Lower leg skin (tissue), 4 donors: ENCODE measurements around the gene STRA6. TPM values are rescaled to one million over a fixed set of nuclear protein-coding genes. Genes with fewer than 3 reads are reported as not detected.

Source experiments
- DNase-seq, 2 donors: peaks; one replicate each; pipeline ENCODE4 v3.0.0-alpha.2; 2019; ENCODE audit warnings: low spot score in 2 of 2
- H3K4me3 ChIP-seq: fragments of 200-600 bp; sonication (generic); 2 replicates; pipeline ENCODE4 v1.5.1; 2017; ENCODE audit warnings: mild to moderate bottlenecking, low read depth; ENCODE audit not compliant: poor library complexity, severe bottlenecking
- POLR2A ChIP-seq, 2 donors: fragments of 450-650 bp; IDR thresholded peaks; one replicate each; pipeline ENCODE4 v1.6.1; 2016 to 2017; ENCODE audit warnings: antibody characterized with exemption in 2 of 2, mild to moderate bottlenecking in 1 of 2, moderate library complexity in 1 of 2
- WGBS, 2 donors: methylation state at CpG; one replicate each; pipeline ENCODE4 v1.1.5; 2018; 5-methylcytosine and 5-hydroxymethylcytosine counted together
- intact Hi-C: fragments of 100-400 bp; cut with DNase I; formaldehyde crosslinking; loops from one replicate; pipeline ENCODE4 v1.15.0; 2023; ENCODE audit warnings: low total_unique reads
- total RNA-seq, 4 donors: library from RNA; depleted of rRNA; stranded (reverse); fragments of >200 nt; gene quantifications; one replicate each; pipeline ENCODE4 v1.1.0, GENCODE V29; 2016
- TF ChIP-seq, protein P1 (sequence below), 3 donors: fragments of 450-650 bp; IDR thresholded peaks; one replicate each; pipeline ENCODE4 v1.5.1; 2016; ENCODE audit warnings: antibody characterized with exemption in 3 of 3, mild to moderate bottlenecking in 3 of 3, moderate library complexity in 2 of 3

Gene STRA6
- total RNA-seq, 4 donors from 2014 or later = 0.52 TPM; not detected in 3

GRCh38 chr15:74226761-74227540, 24.4 kb upstream of the STRA6 start:
- DNase-seq = no peak
- no peak overlapping the region for H3K4me3 ChIP-seq
- TF ChIP-seq POLR2A (IDR thresholded peaks at IDR 0.05) = no peak
- TF ChIP-seq, protein P1, sequence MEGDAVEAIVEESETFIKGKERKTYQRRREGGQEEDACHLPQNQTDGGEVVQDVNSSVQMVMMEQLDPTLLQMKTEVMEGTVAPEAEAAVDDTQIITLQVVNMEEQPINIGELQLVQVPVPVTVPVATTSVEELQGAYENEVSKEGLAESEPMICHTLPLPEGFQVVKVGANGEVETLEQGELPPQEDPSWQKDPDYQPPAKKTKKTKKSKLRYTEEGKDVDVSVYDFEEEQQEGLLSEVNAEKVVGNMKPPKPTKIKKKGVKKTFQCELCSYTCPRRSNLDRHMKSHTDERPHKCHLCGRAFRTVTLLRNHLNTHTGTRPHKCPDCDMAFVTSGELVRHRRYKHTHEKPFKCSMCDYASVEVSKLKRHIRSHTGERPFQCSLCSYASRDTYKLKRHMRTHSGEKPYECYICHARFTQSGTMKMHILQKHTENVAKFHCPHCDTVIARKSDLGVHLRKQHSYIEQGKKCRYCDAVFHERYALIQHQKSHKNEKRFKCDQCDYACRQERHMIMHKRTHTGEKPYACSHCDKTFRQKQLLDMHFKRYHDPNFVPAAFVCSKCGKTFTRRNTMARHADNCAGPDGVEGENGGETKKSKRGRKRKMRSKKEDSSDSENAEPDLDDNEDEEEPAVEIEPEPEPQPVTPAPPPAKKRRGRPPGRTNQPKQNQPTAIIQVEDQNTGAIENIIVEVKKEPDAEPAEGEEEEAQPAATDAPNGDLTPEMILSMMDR (IDR thresholded peaks at IDR 0.05) = no peak
- intact Hi-C loops = no loop called here
- 83 to 84% methylated on average over 10 of the region's 10 CpGs for WGBS, 2 donors

GRCh38 chr15:74225928-74226327, 23.3 kb upstream of the STRA6 start:
- H3K4me3 ChIP-seq = no peak overlapping the region
- intact Hi-C loops = no loop called here
- TF ChIP-seq POLR2A (IDR thresholded peaks at IDR 0.05) = no peak
- TF ChIP-seq, protein P1 (IDR thresholded peaks at IDR 0.05) = no peak
- 76 to 85% methylated on average over 5 of the region's 5 CpGs for WGBS, 2 donors
- DNase-seq = no peak

DNA sequence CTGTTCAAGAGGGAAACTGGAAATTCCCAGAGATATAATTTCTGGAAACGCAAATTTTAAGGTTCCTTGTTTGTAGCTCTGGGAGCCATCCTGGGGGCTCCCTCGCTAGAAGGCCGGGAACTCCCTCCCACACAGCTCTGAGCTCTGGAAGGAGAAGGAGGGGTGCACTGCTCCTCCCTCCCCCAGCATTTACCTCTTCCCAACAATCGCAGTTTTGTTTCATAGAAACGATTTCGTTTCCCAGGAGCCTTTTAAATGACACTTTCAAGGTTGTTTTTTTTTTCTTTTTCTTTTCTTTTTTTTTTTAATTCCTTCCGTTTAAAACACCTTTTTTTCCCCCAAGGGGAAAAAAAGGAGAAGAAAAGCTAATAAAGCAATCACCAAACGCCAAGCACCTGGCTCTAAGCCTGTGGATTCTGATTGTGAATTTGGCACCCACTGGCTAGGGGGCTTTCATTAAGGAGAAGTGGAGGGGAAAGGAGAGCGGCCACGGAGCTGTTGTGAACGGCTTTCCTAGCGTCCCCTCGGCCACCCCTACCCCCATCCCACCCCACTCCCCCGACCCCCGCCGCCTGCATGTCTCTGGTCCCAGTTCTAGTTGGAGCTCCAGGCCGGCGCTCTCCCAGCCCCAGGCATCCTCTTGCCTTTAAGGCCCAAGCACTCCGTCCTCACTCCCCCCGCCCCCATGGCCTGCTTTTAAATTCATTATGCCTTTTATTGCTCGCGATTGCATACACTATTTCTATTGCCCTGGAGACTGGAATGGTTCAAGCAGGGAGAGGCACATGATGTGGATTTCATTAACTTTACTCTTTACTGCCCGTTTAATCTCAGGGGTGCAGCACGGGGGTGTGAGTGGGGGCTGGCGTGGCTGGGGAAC, 19.9 kb upstream of the STRA6 start:
- 21 to 30% methylated on average over 24 to 25 of the region's 25 CpGs for WGBS, 2 donors
- TF ChIP-seq, protein P1 (IDR thresholded peaks at IDR 0.05) = no peak
- no peak for TF ChIP-seq POLR2A (IDR thresholded peaks at IDR 0.05)
- DNase-seq = no peak
- intact Hi-C loops = no loop called here
- H3K4me3 ChIP-seq = no peak overlapping the region

DNA sequence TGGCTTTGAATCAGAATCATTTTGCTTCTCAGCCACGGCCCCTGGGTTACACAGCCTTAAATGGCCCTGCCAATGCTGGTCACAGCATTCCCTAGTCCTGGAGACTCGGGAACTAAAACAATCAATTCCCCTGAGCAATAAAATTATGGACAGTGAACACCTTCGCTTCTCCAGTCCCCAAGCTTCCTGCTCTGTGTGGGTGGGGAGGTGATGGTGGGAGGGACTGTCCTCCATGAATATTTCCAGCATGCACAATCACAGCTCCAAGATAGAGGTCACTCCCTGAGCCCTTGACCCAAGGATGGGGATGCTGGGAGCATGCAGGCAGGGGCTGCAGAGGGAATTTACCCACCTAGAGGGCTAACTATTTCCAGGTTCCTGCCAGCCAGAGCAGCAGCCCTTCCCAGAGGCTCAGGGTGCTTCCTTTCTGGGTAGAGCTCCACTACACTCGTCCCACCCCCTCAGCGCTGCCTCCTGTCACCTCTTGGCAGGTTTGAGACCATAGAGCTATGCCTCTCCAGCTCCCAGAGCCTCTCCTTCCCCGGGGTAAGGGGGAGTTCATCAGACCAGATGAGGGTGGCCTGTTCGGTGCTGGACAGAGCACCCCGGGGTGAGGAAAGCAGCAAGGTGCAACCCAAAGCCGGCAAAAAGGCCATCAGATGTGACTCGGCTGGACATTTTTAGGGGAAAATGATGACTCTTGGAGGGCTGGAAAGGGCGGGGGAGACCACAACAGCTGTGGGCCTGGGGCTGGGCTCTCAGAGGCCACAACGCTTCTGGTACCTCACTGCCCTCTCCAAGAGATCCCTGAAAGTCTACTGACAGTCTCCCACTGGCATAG, 19.0 kb upstream of the STRA6 start:
- no peak overlapping the region for H3K4me3 ChIP-seq
- intact Hi-C loops = no loop called here
- DNase-seq = no peak
- 36% methylated on average over 12 of the region's 12 CpGs for WGBS, 2 donors
- TF ChIP-seq, protein P1 (IDR thresholded peaks at IDR 0.05) = no peak
- TF ChIP-seq POLR2A (IDR thresholded peaks at IDR 0.05) = no peak

DNA sequence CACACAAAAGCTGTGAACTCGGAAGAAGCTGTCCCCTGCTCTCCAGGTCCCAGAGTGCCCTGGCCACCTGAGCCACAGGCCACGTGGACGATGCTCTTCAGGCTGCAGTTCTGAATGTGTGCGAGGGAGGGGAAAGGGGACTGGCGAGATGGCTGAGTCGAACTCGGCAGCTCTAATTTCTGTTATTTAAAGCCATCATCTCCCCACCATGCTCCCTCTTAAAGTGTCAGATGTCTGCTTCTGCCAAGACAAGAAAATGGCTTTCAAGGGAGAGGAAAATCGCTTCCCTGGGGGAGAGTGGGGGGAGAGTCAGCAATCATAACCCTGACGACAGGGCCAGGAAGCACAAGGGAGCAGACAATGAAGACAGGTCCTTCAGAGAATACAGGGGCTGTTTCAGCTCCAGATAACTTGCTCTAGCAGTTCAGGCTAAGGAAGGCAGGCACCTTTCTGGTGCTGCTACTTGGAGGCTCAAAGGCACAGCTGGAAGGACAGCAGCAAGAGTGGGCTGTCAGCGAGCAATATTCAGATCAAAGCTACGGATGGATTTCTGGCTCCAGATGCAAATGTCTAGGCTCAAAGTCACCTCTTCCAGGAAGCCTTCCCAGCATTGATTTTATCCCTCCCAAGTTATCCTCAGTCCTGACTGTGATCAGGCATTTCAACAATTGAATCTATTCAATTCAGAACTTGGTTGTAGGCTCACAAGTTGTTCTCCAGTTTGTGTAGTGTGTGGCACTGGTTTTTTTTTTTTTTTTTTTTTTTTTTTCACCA, 18.1 kb upstream of the STRA6 start:
- TF ChIP-seq, protein P1 (IDR thresholded peaks at IDR 0.05) = no peak
- no peak for TF ChIP-seq POLR2A (IDR thresholded peaks at IDR 0.05)
- WGBS, 2 donors = 48 to 56% methylated on average over 11 of the region's 11 CpGs
- H3K4me3 ChIP-seq = no peak overlapping the region
- no peak for DNase-seq
- intact Hi-C loops = no loop called here
